GM13976 (cell line): ENCODE results near the gene DERA.
"Not testable (repeated sequence)": the region's sequence is repeated elsewhere in the genome, so short reads cannot be mapped to it uniquely, and the experiment has no call there.

Experiments used
- DNase-seq: peaks from one replicate; pipeline ENCODE4 v3.0.0; 2012; ENCODE audit warnings: low spot score
- in situ Hi-C: fragments of 300-500 bp; cut with MboI; formaldehyde crosslinking; loops from one replicate; pipeline ENCODE4 v1.12.0; 2022; ENCODE audit warnings: low sequenced_read_pairs, mixed read lengths, inconsistent platforms; ENCODE audit not compliant: unreplicated experiment
- TF ChIP-seq, protein P1 (sequence below): IDR thresholded peaks from 2 replicates; pipeline ENCODE4 v1.5.1; 2012; ENCODE audit warnings: borderline replicate concordance, mild to moderate bottlenecking; ENCODE audit not compliant: insufficient read depth; ENCODE audit errors: extremely low read depth, missing control alignments, control extremely low read depth

DERA gene

DNA sequence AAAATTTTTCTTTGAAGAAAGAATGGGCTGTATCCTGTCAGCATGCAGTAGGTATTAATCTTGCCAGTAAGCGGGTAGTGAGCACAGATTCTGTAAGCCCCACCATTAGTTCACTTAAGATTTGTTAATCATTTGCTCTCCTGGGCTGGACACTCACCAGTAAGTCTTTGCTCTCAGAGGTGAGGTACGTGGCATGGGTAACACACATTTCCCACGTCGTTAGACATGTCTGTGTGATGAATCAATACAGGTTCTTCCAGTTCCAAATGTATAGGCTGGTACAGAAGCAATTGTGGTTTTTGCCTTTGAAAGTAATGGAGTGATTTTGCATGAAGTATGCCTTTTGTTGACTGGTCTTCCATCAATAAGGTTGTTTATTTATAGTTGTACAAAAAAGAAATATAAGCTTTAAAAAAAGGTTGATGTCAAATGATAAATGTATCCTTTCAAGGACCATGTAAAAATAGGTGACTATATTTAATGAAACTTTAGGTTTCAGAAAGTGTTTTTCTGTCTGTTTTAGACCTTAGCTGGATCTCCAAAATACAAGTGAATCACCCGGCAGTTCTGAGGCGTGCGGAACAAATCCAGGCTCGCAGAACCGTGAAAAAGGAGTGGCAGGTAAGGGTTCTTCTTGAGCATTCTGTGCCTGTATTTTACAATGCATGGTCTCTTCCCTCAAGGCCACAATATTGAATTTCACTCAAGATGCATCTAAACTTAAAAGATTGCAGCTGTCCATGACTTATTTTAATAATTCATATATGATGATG is 45.5 kb downstream of the DERA start:
- TF ChIP-seq, protein P1, sequence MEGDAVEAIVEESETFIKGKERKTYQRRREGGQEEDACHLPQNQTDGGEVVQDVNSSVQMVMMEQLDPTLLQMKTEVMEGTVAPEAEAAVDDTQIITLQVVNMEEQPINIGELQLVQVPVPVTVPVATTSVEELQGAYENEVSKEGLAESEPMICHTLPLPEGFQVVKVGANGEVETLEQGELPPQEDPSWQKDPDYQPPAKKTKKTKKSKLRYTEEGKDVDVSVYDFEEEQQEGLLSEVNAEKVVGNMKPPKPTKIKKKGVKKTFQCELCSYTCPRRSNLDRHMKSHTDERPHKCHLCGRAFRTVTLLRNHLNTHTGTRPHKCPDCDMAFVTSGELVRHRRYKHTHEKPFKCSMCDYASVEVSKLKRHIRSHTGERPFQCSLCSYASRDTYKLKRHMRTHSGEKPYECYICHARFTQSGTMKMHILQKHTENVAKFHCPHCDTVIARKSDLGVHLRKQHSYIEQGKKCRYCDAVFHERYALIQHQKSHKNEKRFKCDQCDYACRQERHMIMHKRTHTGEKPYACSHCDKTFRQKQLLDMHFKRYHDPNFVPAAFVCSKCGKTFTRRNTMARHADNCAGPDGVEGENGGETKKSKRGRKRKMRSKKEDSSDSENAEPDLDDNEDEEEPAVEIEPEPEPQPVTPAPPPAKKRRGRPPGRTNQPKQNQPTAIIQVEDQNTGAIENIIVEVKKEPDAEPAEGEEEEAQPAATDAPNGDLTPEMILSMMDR: no peak
- DNase-seq: no peak
- in situ Hi-C loops: no loop called here

DNA sequence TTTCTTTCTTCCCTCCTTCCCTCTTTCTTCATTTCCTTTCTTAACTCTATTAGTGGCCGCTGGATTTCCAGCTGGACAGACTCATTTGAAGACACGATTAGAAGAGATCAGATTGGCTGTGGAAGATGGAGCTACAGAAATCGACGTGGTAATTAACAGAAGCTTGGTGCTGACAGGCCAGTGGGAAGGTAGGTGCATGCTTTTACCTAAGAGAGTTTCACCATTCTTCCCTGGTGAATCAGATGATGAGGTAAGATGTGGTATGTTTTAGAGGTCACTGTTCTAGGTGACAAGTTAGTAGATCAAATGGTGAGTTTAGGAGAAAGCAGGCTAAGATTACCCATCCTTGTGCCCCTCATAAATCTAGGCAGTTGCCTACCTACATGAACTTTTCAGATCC is 51.6 kb downstream of the DERA start:
- DNase-seq: no peak
- TF ChIP-seq, protein P1: no peak
- in situ Hi-C loops: no loop called here

DNA sequence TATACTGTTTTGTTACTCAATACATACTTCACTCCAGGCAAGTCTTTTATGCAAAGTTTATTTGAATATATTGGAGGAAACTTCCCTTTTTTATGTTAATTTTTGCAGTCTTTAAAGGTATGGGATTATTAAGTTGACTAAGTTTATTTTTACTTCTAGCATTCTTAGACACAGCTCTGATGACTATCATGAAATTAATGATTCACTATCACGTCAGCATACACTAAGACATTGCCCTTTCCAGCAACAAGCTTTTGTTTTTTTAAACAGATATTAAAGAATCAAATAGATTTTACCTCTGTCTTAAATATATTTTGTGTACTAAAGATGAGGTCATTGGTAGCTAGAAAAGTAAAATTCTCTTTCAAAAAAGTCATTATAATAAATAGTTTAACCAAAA is 52.1 kb downstream of the DERA start:
- TF ChIP-seq, protein P1: no peak
- no peak for DNase-seq
- in situ Hi-C loops: no loop called here

DNA sequence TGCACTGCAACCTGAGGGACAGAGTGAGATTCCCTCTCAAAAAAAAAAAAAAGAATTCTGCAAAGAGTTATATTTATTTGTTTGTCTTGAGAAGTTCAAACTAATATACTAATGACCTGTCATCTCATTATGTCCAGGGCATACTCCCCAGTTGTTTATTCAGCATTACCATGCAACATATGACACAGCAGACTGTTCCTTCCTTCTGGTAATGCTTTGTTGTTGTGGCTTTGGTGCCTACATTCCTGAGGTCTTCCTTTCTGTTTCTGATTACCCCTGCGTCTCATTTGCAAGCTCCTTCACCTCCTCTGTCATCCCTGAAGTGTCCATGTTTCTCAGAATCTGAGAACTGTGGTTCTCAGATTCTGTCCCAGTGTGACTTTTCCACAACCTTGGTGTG is 55.3 kb downstream of the DERA start:
- no peak for DNase-seq
- in situ Hi-C loops: no loop called here

DNA sequence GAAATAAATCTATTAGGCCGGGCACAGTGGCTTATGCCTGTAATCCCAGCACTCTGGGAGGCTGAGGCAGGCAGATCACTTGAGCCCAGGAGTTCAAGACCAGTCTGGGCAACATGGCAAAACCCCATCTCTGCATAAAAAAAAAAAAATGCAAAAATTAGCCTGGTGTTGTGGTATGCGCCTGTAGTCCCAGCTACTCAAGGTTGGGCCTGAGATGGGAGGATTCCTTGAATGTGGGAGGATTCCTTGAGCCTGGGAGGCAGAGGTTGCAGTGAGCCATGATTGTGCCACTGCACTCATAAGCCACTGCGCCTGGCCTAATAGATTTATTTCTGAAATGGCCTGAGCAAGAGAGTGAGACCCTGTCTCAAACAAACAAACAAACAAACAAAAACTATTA is 55.9 kb downstream of the DERA start:
- in situ Hi-C loops: not testable (repeated sequence)

More for the DNA sequence above, 55.3 kb downstream of the DERA start:
- TF ChIP-seq, protein P1: no peak

DNA sequence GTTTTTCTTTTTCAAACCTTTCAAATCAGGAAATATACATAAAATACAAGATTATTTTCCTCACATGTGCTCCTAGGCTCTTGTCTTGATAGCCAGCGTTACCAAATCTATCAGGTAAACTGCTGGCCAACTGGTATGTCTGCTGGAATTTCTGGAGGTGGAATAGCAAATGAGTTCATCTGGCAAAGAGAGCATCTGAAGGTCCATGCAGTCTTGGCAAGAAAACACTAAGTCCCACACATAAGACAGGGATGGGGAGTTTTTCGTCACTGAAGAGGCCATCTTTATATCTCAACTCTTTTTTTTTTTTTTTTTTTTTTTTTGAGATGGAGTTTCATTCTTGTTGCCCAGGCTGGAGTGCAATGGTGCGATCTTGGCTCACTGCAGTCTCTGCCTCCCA is 60.1 kb downstream of the DERA start:
- in situ Hi-C loops: no loop called here
- TF ChIP-seq, protein P1: no peak
- no peak for DNase-seq

More for the DNA sequence above, 55.9 kb downstream of the DERA start:
- DNase-seq: not testable (repeated sequence)

DNA sequence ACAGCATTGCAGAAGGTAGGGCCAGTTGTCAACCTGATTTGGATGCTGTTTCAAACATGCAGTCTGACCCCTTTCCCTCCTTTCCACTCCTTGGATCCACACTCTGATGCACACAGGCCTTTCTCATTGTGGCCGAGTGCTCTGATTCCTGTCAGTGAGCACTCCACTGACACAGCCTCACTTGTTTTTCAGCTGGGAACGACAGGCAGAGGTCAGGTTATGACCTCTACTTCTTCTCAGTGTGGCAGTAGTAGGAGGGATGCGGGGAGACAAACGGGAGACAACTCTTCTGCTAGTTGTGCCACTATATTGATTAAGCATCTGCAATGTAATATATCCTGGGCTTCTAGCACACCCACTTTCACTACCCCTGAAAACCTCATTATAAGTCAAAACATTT is 61.8 kb downstream of the DERA start:
- in situ Hi-C loops: no loop called here
- TF ChIP-seq, protein P1: no peak
- no peak for DNase-seq
